AG08396 (cell line): ENCODE measurements around the gene ZNF383.
"Not testable (repeated sequence)": the region's sequence is repeated elsewhere in the genome, so short reads cannot be mapped to it uniquely, and the experiment has no call there.

Experiments
- DNase-seq: peaks from one replicate; pipeline ENCODE4 v3.0.0; 2012; ENCODE audit warnings: low spot score, mixed read lengths

The ZNF383 gene

GRCh38 chr19:37294246-37294645 lies 76.2 kb downstream of the ZNF383 start:
- DNase-seq, result not testable (repeated sequence)
